ENCODE data around the gene SFXN4. TPM values are rescaled to one million over a fixed set of nuclear protein-coding genes. Genes with fewer than 3 reads are reported as not detected.
"Not testable (repeated sequence)": the region's sequence is repeated elsewhere in the genome, so short reads cannot be mapped to it uniquely, and the experiment has no call there.

SFXN4 gene
- total and polyA plus RNA-seq, 2 of the 4 experiments (the other 2 are of a cell fraction): 12.0 to 12.5 TPM

DNA sequence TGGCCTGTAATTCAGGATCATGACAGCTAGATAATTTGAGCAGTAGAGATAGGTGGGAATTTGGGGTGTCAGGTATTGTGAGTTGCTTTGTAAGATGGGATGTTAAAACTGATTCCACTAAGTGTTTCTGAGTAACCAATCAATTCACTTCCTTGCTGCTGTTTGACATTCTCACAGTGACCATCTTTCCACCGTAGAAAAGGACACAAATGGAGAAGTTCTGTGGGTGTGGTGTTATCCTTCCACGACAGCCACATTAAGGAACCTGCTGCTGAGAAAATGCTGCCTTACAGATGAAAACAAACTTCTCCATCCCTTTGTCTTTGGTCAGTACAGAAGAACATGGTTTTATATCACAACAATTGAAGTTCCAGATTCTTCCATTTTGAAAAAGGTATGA lies 57.7 kb downstream of the SFXN4 start:
- in situ Hi-C loops (cut with MboI; ENCODE audit: low sequenced_read_pairs); BruUV-seq (replicated peaks); intact Hi-C loops (cut with micrococcal nuclease); H3K18ac ChIP-seq (ENCODE audit: low read depth, low read length); H3K56ac ChIP-seq (ENCODE audit: extremely low read depth, insufficient read depth, low read length); H3K27ac ChIP-seq (ENCODE audit: insufficient read depth, low read length); H3K27me3 ChIP-seq (ENCODE audit: control insufficient read depth, insufficient read depth, low read length); H3K4me2 ChIP-seq (ENCODE audit: low read depth, low read length); H4K5ac ChIP-seq (ENCODE audit: low read depth, low read length); H3K9me1 ChIP-seq (ENCODE audit: insufficient read depth, low read length); H2BK20ac ChIP-seq (ENCODE audit: low read depth, low read length); H4K20me1 ChIP-seq (ENCODE audit: insufficient read depth, low read length); CTCF ChIA-PET; H2AK9ac ChIP-seq (replicated peaks; ENCODE audit: low read depth, low read length, poor library complexity); DNase-seq; H3K4ac ChIP-seq (ENCODE audit: low read depth, low read length); H3K9me3 ChIP-seq (ENCODE audit: control insufficient read depth, insufficient read depth, low read length); POLR2A ChIA-PET (ENCODE audit: unreplicated experiment); H3K4me3 ChIP-seq (ENCODE audit: insufficient read depth, low read depth, low read length); H3K14ac ChIP-seq (replicated peaks; ENCODE audit: low read depth, low read length); H2BK15ac ChIP-seq (ENCODE audit: low read depth, low read length); H2AFZ ChIP-seq (replicated peaks; ENCODE audit: low read length, poor library complexity); H2BK5ac ChIP-seq (ENCODE audit: low read depth, low read length, poor library complexity, severe bottlenecking); ATAC-seq (ENCODE audit: low read depth); H4K8ac ChIP-seq (ENCODE audit: low read depth in 2 of 2, low read length in 2 of 2); H2BK120ac ChIP-seq (ENCODE audit: low read depth, low read length); dilution Hi-C loops (cut with HindIII; ENCODE audit: low sequenced_read_pairs, unreplicated experiment); H4K91ac ChIP-seq (ENCODE audit: insufficient read depth, low read depth, low read length); H3K9ac ChIP-seq (ENCODE audit: low read depth, low read length); H2AK5ac ChIP-seq (ENCODE audit: low read depth, low read length): not testable (repeated sequence)
- Histone ChIP-seq H3K4me1 (ENCODE audit: control insufficient read depth, insufficient read depth, low read length) (peaks cover 10% of the 10 kb centered on the region), H3K79me1 (ENCODE audit: low read depth in 1 of 2, low read length in 2 of 2) (peaks cover 24 to 41% of the 10 kb centered on the region in 2 experiments), H3K23ac (ENCODE audit: low read depth, low read length) (peak overlapping the region; percentile 76; the same call in 1 of the 2 replicates), H3K36me3 (ENCODE audit: control insufficient read depth, insufficient read depth, low read length) (peaks cover 15% of the 10 kb centered on the region)
- WGBS, 2 experiments (ENCODE audit: extremely low coverage in 2 of 2, insufficient read length in 1 of 2): no CpG with 5 or more reads among the region's 2 CpGs

DNA sequence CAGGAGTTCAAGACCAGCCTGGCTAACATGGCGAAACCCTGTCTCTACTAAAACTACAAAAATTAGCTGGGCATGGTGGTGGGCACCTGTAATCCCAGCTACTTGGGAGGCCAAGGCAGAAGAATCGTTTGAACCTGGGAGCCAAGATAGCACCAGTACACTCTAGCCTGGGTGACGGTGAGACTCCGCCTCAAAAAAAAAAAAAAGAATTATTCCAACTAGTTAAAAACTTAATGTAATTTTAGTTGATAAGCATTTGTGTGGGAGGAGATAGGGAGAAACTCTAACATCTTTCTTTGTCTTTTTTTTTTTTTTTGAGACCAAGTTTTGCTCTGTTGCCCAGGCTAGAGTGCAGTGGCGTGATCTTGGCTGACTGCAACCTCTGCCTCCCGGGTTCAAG lies 58.4 kb downstream of the SFXN4 start:
- intact Hi-C loops (cut with micrococcal nuclease); H3K18ac ChIP-seq (ENCODE audit: low read depth, low read length); H2BK20ac ChIP-seq (ENCODE audit: low read depth, low read length); H2AK5ac ChIP-seq (ENCODE audit: low read depth, low read length); H4K8ac ChIP-seq (ENCODE audit: low read depth in 2 of 2, low read length in 2 of 2); H2BK5ac ChIP-seq (ENCODE audit: low read depth, low read length, poor library complexity, severe bottlenecking); H3K4me3 ChIP-seq (ENCODE audit: insufficient read depth, low read depth, low read length); H3K56ac ChIP-seq (ENCODE audit: extremely low read depth, insufficient read depth, low read length); in situ Hi-C loops (cut with MboI; ENCODE audit: low sequenced_read_pairs); H3K9ac ChIP-seq (ENCODE audit: low read depth, low read length); H3K9me3 ChIP-seq (ENCODE audit: control insufficient read depth, insufficient read depth, low read length); POLR2A ChIA-PET (ENCODE audit: unreplicated experiment); BruUV-seq (replicated peaks); H4K5ac ChIP-seq (ENCODE audit: low read depth, low read length); H3K4ac ChIP-seq (ENCODE audit: low read depth, low read length); H3K4me1 ChIP-seq (ENCODE audit: control insufficient read depth, insufficient read depth, low read length); H3K27me3 ChIP-seq (ENCODE audit: control insufficient read depth, insufficient read depth, low read length); H4K91ac ChIP-seq (ENCODE audit: insufficient read depth, low read depth, low read length); H3K4me2 ChIP-seq (ENCODE audit: low read depth, low read length); H2BK15ac ChIP-seq (ENCODE audit: low read depth, low read length); H3K9me1 ChIP-seq (ENCODE audit: insufficient read depth, low read length); H2AK9ac ChIP-seq (replicated peaks; ENCODE audit: low read depth, low read length, poor library complexity); H3K23ac ChIP-seq (ENCODE audit: low read depth, low read length); H2BK120ac ChIP-seq (ENCODE audit: low read depth, low read length); H2AFZ ChIP-seq (replicated peaks; ENCODE audit: low read length, poor library complexity); H3K14ac ChIP-seq (replicated peaks; ENCODE audit: low read depth, low read length); dilution Hi-C loops (cut with HindIII; ENCODE audit: low sequenced_read_pairs, unreplicated experiment); H4K20me1 ChIP-seq (ENCODE audit: insufficient read depth, low read length); H3K27ac ChIP-seq (ENCODE audit: insufficient read depth, low read length); DNase-seq; ATAC-seq (ENCODE audit: low read depth): not testable (repeated sequence)
- CTCF ChIA-PET: interaction anchor here (0.6 kb wide), 1 partner anchor 477 kb away, joined by 3 read pairs; no protein-coding TSS in a partner anchor
- Histone ChIP-seq H3K79me1 (ENCODE audit: low read depth in 1 of 2, low read length in 2 of 2) (peaks cover 24 to 37% of the 10 kb centered on the region in 2 experiments), H3K36me3 (ENCODE audit: control insufficient read depth, insufficient read depth, low read length) (peaks cover 12% of the 10 kb centered on the region)
- WGBS, 2 experiments (ENCODE audit: extremely low coverage in 2 of 2, insufficient read length in 1 of 2): no CpG with 5 or more reads among the region's 6 CpGs

Data from IMR-90 (cell line).